GM18873 (cell line): ENCODE results near the gene CACNA2D2.

Source experiments
- ATAC-seq: cut with Tn5 transposase; IDR thresholded peaks from one replicate; pipeline ENCODE4 v1.9.1; 2021; ENCODE audit warnings: mild to moderate bottlenecking, moderate library complexity, moderate number of reproducible peaks; ENCODE audit not compliant: unreplicated experiment, low FRiP score

The CACNA2D2 gene

DNA sequence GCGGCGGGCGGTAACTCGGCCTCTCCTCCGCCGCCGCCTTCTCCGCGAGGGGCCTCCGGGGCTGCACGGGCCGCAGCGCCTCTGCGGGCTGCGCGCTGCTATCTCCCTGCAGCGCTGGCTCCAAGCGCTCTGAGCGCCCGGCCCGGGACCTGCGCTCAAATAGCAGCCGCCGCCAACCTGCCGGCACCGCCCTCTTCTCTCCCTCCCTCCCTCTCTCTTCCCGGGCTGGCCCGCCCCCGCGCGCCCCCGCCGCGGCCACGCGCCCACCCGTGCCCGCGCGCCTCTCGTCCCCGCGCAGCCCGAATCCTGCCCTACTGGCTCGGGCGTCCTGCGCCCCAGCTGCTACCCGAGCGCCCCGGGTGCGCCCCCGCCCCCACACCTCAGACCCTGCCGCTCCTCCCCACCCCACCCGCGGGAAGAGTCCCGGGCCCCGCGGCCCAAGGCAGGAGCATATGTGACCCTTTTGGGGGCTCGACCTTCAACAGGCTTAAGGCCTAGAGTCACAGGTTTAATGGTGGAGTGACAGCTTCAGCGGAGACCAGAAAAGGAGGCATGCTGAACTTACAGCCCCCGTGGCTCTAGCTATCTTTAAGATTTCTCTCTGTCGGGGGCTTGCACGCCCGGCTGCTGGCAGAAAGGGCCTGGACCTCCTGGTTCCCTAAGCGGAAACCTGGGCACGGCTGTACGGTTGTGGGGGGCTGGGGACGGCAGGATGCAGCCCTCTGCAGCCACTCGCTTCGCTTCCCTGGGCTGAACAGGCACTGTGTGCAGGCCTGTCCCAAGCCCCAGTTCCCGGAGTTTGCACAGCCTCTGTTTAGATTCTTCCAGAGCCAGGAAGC is at the start of gene CACNA2D2:
Gene CACNA2D2, minus strand, starts transcription at position 131 of the 839 bp plus-strand sequence. CDS start 211 bp downstream, outside the sequence.
- ATAC-seq = no peak

DNA sequence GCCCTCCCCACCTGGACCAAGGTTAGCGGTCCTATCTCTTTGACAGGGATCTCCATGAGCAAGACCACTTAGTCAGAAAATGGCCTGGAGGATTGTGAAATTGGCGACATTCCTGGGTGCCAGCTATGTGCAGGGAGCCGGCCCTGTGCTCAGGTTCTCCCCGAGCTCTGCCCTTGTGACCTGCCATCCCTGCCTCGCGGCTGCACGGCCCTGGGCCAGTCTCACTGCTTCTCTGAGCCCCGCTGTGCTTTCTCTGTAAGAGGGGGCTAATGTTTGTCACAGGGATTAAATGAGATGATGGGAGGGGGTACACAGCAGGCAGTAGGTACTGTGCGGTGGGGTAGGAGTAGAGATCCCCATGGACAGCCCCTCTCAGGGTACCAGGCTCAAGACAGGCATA is 49.2 kb upstream of the CACNA2D2 start:
- no peak for ATAC-seq

DNA sequence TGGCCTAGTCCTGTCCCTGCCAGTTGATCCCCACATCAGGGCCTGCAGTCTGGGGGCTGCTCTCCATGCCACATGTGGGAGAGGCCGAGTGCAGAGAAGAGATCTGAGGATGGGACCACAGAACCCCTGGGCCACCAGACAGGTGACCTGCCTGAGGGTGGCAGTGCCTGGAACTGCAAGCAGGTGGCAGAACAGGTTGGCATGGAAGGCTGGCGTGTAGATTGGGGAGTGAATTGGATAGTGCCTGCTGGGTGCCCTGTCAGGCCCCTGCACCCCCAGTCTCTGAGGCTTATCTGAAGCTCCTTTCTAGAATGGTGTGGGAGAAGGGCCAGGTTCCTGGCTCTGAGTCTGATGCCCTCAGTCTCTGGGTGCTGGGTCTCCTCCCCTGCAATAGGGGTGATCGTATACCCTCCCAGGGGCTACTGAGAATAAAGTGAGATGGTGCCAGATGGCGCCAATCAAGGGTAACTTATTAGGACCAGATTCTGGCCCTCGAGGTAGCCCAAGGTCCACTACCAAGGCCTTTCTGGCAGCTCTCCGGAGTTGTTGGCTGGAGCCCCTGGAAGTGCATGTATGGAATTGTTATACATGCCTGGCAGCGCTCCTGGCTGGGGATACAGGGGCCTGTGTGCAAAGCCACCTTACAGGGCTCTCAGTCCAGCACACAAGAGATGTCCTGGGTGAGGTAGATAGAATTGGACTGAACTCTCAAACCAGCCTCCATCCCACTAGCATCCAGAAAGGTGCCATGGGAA is 48.4 kb upstream of the CACNA2D2 start:
- no peak for ATAC-seq

DNA sequence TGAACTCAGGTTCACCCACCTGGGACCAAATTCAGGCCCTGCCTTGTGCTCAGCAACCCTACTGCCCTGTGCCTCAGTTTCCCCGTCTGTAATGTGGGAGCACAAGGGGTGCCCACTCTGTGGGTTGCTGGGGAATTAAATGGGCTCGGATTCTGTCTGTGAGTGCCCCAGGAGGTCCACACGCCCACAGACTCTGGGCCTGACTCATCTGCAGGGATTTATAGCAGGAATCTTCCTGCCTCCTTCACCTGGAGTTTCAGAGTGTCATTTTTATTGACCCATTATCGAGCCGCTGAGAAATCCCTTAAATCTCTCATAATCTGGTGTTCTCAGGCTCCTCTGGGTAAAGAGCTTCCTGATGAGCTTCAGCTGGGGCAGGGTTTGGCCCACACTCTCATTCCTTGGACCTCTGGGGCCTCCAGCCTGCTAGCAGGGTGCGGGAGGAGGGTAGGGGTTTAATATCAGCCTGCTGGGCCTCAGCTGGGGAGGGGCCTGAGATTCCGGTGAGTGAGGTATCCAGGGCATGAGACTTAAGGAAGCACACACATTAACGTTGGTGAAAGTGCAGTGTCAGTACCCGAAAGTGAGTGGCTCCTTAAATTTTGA is 47.7 kb upstream of the CACNA2D2 start:
- no peak for ATAC-seq

DNA sequence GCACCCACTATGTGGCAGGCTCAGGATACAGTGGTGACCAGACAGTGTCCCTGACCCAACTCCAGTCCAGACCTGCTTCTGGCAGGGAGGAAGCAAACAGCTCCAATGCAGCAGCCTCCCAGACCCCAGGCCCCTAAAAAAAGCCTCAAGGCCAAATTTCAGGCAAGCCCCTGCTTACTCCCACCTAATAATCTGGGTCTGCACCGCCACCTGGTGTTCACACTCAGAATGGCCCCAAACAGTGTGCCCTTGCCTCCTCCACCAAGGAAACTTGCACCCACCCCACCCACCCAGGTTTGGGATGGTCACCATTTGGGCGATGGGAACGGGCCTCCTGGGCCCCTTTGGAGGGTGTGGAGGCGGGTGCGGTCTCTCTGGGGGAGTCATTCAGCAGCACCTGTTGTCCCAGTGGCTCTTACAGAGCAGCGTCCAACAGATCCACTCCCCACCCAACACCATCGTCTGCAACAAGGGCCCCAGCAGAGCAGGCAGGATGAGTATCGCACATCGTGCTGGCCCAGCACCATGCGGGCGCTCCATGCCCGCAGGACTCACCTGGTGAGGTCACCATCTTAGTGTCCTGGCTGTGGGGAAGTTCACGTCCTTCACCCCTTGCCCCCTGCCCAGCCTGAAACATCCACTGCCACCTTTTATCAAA is 46.8 kb upstream of the CACNA2D2 start:
- ATAC-seq = no peak

DNA sequence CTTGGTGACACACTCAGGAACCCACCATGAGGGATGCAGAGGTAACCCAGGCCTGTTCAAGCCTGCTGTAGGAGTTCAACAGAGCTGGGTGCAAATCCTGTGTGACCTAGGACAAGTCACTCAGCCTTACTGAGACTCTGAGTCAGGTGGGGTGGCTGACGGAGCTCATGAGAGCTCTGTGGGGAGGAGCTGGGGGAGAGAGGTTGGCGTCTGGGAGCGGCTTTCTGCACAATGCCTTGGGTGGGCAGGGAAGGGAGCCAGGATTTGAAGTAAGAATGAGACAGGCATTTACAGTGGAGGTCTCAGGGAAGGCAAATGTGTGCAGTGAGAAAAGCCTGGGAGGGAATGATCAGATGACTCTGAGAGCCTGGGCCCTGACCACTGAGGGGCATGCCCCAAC is 45.8 kb upstream of the CACNA2D2 start:
- ATAC-seq = no peak

DNA sequence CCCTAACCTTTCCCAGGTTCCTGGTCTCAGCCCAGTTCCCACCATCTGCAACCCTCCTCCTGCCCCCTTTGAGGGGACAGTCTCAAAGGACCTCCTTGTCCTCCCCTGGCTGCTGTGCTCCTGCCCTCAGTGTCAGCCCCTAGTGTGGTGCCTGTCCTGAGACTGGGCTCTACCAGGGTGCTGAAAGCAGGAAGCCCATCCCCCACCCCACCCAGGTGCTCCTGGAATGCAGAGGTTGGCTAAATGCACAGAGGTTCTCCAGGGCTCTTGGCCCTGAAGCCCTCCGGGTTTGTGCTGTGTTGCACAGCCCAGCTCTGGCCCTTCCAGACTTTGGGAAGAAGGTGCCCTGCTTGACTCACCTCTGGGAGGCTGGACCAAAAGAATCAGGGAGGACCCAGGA is 42.3 kb upstream of the CACNA2D2 start:
- ATAC-seq = no peak

DNA sequence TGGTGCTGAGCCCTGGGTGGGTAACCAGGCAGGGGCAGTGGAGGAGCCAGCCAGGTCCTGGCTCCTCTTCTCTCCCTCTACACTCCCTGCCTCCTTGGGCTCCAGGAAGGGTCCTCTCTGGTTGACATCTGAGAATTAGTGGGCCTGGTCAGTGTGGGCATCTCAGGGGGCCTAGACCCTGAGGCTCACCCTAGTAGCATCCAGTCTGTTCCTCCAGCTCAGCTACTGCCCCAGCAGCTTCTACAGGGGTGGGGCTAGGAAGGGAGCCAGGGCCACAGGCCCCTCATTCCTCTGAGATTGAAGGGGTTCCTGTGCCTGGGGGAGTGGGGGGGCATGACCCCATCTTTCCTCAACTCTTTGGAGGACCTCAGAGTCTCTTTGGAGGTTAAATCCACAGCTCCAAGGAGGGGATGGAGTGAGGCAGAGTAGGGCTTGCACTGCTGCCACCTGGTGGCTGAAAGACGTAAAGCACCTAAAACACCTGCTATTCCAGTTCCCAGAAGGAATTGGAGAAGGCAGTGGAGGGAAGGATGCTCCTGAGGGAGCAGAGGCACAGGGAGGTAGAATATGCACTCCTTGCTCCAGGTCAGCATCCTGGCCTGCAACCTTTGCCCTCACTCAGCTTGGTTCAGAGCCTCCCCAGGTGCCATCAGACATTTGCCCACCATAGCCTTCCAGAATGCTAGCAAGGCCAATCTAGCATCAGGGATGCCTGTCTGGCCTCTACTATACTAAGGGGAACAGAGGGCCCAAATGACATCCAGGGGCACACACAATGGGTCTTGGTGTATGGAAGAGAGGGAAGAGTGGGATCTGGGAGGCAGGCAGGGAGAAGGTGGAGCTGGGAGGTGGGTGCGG is 39.0 kb upstream of the CACNA2D2 start:
- ATAC-seq = no peak

DNA sequence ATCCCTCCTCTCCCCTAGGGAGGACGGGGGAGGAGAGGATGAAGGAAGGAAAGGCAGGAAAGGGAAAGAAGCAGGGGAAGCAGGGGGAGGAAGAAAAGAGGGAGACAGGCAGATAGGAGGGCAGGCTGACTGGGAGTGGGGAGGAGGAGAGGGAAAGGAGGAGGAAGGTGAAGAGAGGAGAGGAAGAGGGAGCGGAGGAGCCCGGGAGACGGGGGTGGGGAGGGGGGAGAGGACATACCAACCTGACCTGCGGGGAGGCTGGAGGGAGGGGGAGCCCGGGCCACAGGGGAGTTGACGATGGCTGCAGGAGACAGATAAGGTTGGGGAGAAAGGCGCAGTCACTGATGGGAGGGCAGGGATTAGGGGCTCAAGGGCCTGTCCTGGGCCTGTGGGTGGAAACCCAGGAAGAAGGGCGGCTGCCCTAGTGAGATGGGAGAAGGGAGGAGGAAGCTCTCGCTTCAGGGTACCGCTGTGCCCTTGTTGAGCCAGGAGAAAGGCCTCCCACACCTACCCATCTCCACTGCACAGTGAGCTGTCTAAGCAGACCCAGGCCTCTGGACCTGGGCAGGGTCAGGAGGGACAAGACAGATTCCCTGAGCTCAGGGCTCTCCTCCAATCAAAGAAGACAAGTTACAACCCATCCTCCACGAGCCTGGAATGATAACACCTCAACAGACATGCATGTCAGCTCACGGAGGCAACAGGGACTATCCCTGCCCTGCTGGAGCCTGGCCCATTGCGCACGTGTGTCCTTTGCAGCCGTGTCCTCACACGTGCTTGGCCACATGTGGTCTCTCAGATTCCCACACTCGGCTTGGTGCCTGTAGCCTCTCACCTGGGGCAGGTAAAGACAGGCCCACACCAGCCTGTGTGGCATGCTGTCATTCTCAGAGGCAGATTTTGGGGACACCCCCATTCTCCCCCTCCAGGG is 36.2 kb upstream of the CACNA2D2 start:
- no peak for ATAC-seq

DNA sequence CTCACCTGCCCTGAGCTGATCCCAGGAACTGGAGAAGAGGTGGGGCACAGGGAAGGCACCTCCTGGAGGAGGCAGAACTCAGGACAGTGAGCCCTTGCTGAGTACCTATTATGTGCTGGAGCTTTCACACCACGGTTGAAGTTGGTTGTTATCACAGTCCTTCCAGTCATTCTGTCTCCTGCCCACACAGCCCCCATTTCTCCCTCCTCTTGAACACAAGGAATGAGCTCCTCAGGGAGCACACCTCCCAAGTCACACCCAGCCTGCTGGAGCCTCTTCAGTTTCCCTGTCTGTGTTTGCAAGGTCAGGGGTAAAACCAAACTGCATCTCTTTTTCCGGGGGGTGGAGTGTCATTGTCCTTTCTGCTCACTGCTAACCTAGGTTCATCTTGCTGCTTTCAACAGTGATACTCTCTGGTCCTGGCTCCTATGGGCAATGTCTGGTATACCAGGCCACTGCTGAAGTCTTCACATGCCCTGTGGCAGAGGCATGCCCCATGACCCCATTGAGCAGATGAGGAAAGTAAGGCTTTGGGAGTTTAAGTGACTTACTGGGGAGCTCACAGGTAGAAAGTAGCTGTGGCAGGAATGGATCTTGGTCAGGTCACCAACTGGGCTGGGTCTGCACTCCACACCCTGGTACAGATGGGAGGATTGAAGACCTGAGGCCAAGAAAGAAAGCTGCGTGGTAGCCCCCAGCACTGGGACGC is 34.1 kb upstream of the CACNA2D2 start:
- no peak for ATAC-seq

DNA sequence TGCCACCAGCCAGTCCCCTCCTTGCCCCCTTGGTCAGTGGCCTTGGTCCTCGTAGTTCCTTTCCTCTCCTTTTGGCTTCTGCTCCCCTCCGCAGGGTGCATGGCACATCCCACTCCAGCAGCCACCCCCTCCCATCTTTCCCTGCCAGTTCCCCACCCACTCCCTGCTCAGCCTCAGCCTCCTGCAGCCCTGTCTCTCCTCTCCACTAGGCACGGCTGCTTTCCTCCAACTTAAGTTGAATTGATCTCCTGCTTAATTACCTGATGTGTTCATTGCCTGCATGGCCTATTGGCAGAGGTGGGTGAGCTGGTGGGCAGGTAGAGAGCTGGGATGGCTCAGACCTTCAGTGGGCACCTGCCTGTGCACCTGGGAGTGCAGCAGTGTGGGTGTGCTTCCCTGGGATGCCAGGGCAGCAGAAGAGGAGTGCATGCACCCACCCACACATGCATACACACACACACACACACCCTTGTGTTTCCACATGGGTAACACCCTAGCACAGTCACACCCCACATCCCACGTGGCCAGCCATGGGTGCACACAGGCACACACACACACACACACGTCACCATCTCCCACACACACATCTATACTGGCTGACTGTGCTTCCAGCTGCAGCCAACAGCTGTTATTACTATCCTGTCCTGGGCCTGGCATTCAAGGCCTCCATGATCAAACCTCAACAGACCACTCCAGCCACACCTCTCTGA is 33.2 kb upstream of the CACNA2D2 start:
- ATAC-seq = no peak

DNA sequence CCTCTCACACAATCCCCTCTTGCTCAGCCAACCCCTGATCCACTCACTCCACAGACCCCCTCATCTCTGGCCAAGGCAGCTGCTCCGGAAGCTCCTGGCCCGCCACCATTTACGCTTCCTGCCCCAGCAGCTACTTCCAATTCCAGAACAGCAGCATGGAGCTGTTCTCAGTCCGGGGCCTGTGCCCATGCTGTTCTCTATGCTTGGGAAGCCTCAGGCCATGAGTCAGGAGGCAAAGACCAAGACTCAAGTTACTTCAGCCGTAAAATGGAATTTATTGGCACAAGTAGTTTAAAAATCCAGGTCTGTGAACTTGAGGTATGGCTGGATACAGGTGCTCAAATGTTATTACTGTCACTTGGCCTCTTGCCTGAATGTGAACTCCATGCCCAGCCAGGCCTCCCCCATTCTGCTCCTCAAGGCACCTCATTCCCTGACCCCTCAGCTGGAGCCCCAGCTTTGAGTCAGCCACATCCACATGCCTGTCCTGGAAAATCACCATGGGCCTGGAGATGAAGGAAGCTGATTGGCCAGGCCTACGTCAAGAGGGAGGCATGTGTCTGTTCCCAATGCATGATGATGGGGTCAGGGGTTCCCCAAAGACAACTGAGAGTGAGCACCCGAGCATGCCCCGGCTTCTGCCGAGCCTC is 31.4 kb upstream of the CACNA2D2 start:
- ATAC-seq = no peak

DNA sequence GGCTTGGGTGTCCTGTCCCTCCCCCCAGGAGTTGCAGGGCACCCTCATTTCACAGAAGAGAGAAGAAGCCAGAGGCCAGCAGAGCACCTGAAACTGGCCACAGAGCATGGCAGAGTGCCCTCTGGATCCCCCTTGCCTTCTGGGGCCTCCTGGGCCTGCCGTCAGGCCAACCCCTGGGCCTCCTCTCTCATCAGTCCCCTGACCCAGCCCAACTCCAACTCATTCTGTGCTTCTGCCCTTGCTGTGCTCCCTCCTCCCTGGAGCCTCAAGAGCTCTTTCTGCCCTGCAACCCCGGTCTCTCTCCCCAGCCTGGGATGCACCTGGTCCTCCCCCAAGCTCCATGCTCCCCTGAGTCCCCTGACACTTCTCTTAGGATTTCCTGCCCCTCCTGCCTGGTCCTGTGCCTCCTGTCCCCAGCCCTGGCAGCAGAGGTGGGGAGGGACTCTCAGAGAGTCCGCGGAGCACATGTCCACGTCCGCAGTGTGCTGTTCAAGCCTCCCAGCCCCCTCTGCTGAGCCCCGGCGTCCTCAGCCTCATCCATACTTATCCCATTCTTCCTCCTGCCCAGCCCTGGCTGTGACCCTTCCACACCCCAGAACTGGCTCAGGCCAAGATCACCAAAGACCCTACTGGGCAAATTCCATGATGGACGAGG is 30.5 kb upstream of the CACNA2D2 start:
- ATAC-seq = no peak

DNA sequence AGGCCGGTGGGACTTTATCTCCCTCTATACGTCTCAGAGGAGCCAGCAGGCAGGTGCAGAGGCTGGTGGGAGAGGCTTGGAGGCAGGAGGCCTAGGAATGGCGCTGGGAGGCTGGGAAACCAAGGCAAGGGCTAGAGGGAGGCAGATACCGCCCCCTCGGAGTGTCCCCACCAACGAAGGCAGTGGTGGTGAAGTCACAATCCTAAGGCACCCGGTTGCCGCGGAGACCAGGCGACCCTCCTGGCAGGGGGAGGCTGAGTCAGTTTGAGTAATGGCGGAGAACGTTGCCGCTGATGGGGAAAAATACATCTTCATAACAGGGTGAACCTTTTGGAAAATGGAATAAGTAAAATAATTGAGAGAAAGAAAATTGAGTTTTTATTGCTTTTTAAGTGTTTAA is 29.9 kb upstream of the CACNA2D2 start:
- no peak for ATAC-seq

DNA sequence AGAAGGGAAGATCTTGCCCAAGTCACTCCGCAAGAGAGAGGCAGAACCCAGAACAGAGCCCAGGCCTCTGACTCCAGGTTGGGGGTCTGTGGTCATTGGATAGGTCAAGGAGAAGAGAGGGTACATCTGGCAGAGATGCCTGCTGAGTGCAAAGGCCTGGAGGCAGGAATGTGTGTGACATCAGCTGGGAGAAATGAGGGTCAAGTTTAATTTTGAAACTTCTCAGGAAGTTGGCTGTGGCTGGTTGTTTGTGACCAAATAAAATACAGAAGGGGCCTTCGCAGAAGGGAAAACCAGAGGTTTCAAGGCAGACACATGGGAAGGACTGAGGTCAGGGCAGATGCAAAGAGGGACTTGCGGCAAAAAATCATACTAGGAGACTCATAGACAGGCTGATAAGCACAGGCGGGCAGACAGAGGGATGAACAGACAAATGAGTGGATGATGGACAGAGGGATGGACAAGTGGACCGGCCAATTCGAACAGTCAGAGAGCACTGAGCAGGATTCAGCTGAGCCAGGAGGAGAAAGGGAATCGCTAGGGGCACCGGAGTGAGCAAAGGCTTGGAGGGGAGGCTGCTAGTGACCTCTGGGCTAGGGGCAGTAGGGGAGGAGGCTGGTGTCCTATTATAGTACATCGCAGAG is 28.8 kb upstream of the CACNA2D2 start:
- ATAC-seq = no peak

DNA sequence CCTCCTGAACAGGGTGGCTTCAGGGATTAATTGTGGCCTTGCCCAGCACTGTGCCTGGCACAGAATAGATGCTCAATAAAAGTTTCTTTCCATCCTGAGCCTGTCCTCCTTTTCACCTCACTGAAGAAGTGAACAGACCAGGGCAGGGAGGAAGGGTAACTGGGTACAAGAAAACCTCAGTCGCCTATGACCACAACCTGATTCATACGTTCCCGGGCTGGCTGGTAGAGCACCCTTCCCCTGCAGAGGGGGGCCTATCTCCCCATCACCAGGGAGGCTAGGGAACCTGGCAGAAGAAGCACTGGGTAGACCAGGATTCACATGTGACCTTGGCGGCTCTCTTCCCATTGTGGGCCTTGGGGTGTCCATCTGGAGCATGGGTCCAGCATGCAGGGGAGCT is 27.8 kb upstream of the CACNA2D2 start:
- ATAC-seq = no peak
